ENCODE data around the gene PTGER2.

The PTGER2 gene

DNA sequence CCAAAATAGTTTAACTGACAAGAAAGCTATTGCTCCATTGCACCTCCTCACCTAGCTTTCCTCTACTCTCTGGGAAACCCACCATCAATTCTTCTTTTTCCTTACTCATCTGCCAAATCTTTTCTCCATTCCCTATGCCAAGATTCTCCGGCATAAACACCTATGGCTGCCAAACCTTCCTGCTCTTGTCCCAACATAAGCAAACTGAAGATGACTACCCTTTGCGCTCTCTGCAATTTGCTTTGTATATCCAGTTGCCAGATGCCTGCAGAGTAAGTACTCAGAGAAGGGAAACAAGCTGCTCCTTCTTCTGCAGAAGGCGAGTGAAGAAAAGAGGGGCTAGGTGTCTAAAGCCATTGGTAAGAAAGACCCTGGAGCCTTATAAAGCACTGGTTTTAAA is 11.5 kb downstream of the PTGER2 start:
- TF ChIP-seq CTCF (conservative IDR thresholded peaks at IDR 0.05; ENCODE audit: control insufficient read depth, insufficient read depth, low read depth, low read length), result no peak
- DNase-seq (ENCODE audit: low read depth), result peak; percentile 76
- H3K4me3 ChIP-seq (ENCODE audit: control insufficient read depth, low read depth, low read length), result no peak overlapping the region

DNA sequence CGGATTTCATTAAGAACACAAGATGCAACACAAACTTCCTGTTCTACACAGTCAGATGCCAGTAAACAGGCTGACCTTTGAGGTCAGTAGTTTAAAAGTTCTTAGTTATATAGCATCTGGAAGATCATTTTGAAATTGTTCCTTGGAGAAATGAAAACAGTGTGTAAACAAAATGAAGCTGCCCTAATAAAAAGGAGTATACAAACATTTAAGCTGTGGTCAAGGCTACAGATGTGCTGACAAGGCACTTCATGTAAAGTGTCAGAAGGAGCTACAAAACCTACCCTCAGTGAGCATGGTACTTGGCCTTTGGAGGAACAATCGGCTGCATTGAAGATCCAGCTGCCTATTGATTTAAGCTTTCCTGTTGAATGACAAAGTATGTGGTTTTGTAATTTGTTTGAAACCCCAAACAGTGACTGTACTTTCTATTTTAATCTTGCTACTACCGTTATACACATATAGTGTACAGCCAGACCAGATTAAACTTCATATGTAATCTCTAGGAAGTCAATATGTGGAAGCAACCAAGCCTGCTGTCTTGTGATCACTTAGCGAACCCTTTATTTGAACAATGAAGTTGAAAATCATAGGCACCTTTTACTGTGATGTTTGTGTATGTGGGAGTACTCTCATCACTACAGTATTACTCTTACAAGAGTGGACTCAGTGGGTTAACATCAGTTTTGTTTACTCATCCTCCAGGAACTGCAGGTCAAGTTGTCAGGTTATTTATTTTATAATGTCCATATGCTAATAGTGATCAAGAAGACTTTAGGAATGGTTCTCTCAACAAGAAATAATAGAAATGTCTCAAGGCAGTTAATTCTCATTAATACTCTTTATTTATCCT is 13.5 kb downstream of the PTGER2 start:
- no peak for TF ChIP-seq CTCF (conservative IDR thresholded peaks at IDR 0.05; ENCODE audit: control insufficient read depth, insufficient read depth, low read depth, low read length)
- peak; percentile 78 for DNase-seq (ENCODE audit: low read depth)
- no peak overlapping the region for H3K4me3 ChIP-seq (ENCODE audit: control insufficient read depth, low read depth, low read length)

GRCh38 chr14:52328276-52328675 is 14.2 kb downstream of the PTGER2 start:
- DNase-seq (ENCODE audit: low read depth), result peak; percentile 84
- H3K4me3 ChIP-seq (ENCODE audit: control insufficient read depth, low read depth, low read length), result no peak overlapping the region
- TF ChIP-seq CTCF (conservative IDR thresholded peaks at IDR 0.05; ENCODE audit: control insufficient read depth, insufficient read depth, low read depth, low read length), result no peak

DNA sequence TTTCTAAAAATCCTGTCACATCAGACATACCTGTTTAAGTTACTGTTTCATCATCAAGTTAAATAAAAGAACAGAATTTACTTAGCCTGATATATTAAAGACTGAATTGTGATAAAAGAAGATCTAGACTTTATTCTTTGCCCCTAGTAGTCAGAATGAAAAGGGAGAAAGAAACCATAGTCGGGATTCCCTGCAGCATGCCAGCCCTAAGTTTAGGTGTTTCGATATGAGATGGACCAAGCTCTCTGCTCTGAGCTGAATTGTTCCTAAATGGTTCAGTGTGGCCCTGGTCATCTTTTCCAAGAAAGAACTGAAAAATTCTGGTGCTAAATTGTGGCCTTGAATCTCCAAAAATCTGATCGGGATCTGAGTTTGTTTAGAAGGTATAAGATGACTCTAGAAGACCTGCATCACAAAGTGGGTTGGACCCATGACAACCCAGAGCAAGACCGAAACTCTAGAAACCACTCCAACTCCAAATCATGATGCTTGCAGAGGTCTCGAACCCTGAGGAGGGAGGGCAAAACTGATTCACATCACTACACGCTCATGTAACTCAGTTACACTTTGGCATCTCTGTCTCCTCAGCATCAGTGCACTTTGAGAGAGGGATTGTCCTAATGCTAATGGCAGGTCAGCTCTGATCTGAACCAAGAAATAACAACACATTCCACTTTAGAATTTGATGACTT is 15.7 kb downstream of the PTGER2 start:
- no peak for DNase-seq (ENCODE audit: low read depth)
- no peak for TF ChIP-seq CTCF (conservative IDR thresholded peaks at IDR 0.05; ENCODE audit: control insufficient read depth, insufficient read depth, low read depth, low read length)
- no peak overlapping the region for H3K4me3 ChIP-seq (ENCODE audit: control insufficient read depth, low read depth, low read length)

DNA sequence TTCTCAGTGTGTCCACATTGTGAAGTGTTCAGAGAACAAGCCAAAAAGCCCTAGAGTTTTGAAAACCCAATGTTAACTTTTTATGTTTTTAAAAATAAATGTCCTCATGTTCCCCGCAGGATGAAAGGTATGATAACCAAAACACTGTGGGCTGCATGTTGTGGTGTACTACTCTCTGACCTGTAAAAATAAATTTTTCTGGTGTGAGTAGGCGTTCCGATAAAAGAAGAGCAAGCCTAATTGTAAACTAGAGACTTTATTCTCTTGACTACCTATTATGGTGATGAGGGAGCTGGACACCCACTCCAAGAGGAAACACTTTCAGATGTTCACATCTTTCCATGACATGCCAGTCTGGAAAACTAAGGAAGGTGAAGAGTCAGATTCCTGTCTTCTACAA is 18.2 kb downstream of the PTGER2 start:
- H3K4me3 ChIP-seq (ENCODE audit: control insufficient read depth, low read depth, low read length), result no peak overlapping the region
- no peak for DNase-seq (ENCODE audit: low read depth)
- no peak for TF ChIP-seq CTCF (conservative IDR thresholded peaks at IDR 0.05; ENCODE audit: control insufficient read depth, insufficient read depth, low read depth, low read length)

- no peak overlapping the region for H3K4me3 ChIP-seq (ENCODE audit: control insufficient read depth, low read depth, low read length)
- no peak for TF ChIP-seq CTCF (conservative IDR thresholded peaks at IDR 0.05; ENCODE audit: control insufficient read depth, insufficient read depth, low read depth, low read length)
- no peak for DNase-seq (ENCODE audit: low read depth)
These were observed 19.0 kb downstream of the PTGER2 start for GRCh38 chr14:52333108-52333507.

All from fibroblast of mammary gland (primary cell).